ENCODE results near the gene MARCHF3. TPM values are rescaled to one million over a fixed set of nuclear protein-coding genes. Genes with fewer than 3 reads are reported as not detected.
"Not testable (repeated sequence)": the region's sequence is repeated elsewhere in the genome, so short reads cannot be mapped to it uniquely, and the experiment has no call there.

Gene MARCHF3
- total RNA-seq, 2 experiments from 2014 or later = 2.0 to 2.4 TPM

DNA sequence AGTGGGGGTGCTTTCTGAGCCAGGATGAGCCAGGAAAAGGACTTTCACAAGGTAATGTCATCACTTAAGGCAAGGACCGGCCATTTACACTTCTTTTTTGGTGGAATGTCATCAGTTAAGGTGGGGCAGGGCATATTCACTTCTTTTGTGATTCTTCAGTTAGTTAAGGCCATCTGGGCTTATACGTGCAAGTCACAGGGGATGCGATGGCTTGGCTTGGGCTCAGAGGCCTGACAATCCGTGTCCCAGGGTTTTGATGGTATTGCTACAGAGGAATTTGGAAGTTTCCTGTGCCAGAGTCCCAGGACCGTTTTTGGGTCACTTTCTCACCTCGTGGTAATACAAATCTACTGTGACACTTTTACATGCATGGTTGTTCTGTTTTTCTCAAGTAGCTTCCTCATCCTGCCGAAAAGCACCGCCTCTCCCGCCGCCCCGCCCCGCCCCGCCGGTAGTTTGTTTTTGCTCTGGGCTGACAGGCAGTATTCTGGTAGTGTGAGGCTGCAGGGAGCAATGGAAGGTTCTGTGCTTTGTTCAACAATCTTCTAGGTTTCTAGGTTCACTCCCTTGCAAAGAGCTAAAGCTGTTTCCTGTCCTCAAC, 184.8 kb downstream of the MARCHF3 start:
- H3K27me3 Mint-ChIP-seq (ENCODE audit: low read depth) = not testable (repeated sequence)
- ATAC-seq = peak; percentile 95

DNA sequence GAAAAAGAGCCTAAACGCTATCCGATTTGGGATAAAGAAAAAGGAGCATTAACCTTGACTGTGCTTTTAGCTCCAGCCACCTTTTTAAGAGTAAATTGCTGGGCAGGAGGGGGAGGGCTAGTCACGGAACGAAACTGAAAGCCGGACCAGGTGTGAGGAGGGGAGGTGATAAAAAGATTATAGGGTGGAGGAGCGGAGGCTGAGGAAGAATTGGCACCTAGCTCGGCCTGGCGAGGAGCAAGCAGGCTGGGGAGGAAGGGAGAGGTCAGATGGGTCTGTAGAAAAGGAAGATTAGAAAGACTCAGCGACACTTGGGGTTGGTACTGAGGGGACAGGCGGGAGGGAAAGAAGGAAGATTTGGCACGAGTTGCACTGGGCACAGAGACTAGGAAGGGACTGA, 187.0 kb downstream of the MARCHF3 start:
- H3K9me3 Mint-ChIP-seq (ENCODE audit: insufficient read depth); H3K27me3 Mint-ChIP-seq (ENCODE audit: low read depth); H3K4me3 Mint-ChIP-seq; CTCF ChIA-PET; DNase-seq; POLR2A ChIA-PET; ATAC-seq: not testable (repeated sequence)
- peaks cover 33% of the 10 kb centered on the region for H3K4me1 Mint-ChIP-seq (ENCODE audit: low read depth)
- H3K36me3 Mint-ChIP-seq (ENCODE audit: low read depth) = peaks cover 24% of the 10 kb centered on the region
- peak overlapping the region; percentile 28 for H3K27ac Mint-ChIP-seq

More for the DNA sequence above, 184.8 kb downstream of the MARCHF3 start:
- CTCF ChIA-PET; H3K9me3 Mint-ChIP-seq (ENCODE audit: insufficient read depth); H3K4me3 Mint-ChIP-seq: not testable (repeated sequence)
- DNase-seq = peak; percentile 43
- Mint-ChIP-seq H3K4me1 (ENCODE audit: low read depth) (peaks cover 37% of the 10 kb centered on the region), H3K27ac (peak overlapping the region; percentile 76), H3K36me3 (ENCODE audit: low read depth) (peaks cover 18% of the 10 kb centered on the region)
- POLR2A ChIA-PET = interaction anchor here (0.8 kb wide), 1 partner anchor 8 kb away, joined by 4 read pairs; no protein-coding TSS in a partner anchor

DNA sequence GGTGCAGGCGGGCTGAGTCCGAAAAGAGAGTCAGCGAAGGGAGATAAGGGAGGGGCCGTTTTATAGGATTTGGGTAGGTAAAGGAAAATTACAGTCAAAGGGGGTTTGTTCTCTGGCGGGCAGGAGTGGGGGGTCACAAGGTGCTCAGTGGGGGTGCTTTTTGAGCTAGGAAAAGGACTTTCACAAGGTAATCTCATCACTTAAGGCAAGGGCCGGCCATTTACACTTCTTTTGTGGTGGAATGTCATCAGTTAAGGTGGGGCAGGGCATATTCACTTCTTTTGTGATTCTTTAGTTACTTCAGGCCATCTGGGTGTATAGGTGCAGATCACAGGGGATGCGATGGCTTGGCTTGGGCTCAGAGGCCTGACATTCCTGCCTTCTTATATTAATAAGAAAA, 191.0 kb downstream of the MARCHF3 start:
- H3K9me3 Mint-ChIP-seq (ENCODE audit: insufficient read depth); POLR2A ChIA-PET; H3K4me3 Mint-ChIP-seq; DNase-seq; ATAC-seq; CTCF ChIA-PET; H3K27me3 Mint-ChIP-seq (ENCODE audit: low read depth); H3K4me1 Mint-ChIP-seq (ENCODE audit: low read depth): not testable (repeated sequence)
- H3K36me3 Mint-ChIP-seq (ENCODE audit: low read depth) = peaks cover 54% of the 10 kb centered on the region
- peak overlapping the region; percentile 30 for H3K27ac Mint-ChIP-seq

DNA sequence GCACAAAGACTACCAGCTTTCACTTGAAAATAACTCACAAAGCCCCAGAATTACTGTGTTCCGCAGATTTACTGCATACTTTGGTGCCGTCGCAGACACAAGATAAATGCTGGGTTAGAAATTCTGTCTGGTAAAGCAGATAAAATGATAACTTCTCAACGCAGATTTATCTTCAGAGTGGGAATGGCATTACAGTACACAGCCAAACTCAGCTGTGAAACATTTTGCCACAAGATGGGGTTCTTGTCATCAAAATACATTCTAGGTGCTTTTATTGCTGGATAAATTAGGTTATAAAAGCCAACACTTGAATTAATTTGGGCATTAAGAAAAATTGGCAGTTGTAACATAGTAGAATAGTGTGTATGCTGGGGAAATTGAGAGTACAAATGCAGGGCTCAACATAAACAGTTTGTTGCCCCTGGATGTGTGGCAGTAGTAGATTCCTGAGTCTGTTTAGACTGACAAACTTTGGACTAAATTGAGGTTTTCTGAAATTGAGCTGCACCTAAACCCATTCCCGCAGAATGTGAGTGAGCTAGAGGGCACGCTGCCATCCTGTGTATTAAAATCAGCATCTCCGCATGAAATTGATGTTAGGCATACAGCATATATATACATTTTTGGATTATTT, 192.3 kb downstream of the MARCHF3 start:
- peak overlapping the region; percentile 47 for H3K27ac Mint-ChIP-seq
- no peak for DNase-seq
- CTCF ChIA-PET = interaction anchor here (0.7 to 1.9 kb wide), 9 partner anchors 11 to 475 kb away, joined by 3 to 7 read pairs (median 4); no protein-coding TSS in a partner anchor
- no peak overlapping the region for H3K4me3 Mint-ChIP-seq
- ATAC-seq = no peak
- POLR2A ChIA-PET = interaction anchor here (0.9 to 2.1 kb wide), 2 partner anchors 15 to 60 kb away, joined by 3 to 8 read pairs; no protein-coding TSS in a partner anchor
- no peaks in the 10 kb centered on the region for H3K4me1 Mint-ChIP-seq (ENCODE audit: low read depth)
- H3K9me3 Mint-ChIP-seq (ENCODE audit: insufficient read depth) = no peaks in the 10 kb centered on the region
- peaks cover 66% of the 10 kb centered on the region for H3K36me3 Mint-ChIP-seq (ENCODE audit: low read depth)
- no peaks in the 10 kb centered on the region for H3K27me3 Mint-ChIP-seq (ENCODE audit: low read depth)

DNA sequence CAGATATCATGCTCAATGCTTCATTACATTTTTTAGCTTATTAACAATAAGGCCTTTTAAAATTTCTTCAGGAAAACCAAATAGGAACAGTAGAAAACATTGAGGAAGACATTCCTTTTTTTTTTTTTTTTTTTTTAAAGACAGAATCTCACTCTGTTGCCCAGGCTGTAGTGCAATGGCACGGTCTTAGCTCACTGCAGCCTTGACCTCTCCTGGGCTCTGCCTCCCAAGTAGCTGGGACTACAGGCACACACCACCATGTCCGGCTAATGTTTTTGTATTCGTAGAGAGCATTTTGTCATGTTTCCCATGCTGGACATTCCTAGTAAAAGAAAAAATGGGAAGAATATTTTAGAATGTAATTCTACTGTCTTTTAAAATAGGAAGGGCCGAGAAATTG, 193.1 kb downstream of the MARCHF3 start:
- Mint-ChIP-seq H3K9me3 (ENCODE audit: insufficient read depth) (no peaks in the 10 kb centered on the region), H3K4me3 (no peak overlapping the region), H3K27me3 (ENCODE audit: low read depth) (no peaks in the 10 kb centered on the region), H3K4me1 (ENCODE audit: low read depth) (no peaks in the 10 kb centered on the region), H3K36me3 (ENCODE audit: low read depth) (peaks cover 72% of the 10 kb centered on the region), H3K27ac (no peak overlapping the region)
- ChIA-PET CTCF (interaction anchor here (0.7 to 1.9 kb wide), 9 partner anchors 11 to 475 kb away, joined by 3 to 7 read pairs (median 4); no protein-coding TSS in a partner anchor), POLR2A (interaction anchor here (0.9 to 2.1 kb wide), 2 partner anchors 16 to 59 kb away, joined by 3 to 8 read pairs; no protein-coding TSS in a partner anchor)
- ATAC-seq (no peak), DNase-seq (no peak)

DNA sequence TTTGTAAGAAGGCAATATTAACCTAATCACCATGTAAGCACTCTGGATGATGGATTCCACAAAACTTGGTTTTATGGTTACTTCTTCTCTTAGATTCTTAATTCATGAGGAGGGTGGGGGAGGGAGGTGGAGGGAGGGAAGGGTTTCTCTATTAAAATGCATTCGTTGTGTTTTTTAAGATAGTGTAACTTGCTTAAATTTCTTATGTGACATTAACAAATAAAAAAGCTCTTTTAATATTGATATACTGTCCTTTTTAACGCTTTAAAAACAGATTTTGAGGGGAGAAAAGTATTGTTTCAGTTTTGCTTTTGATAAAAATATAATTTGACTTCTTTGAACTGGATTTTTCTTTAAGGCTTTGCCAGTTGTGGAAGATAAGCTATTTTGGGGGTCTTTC, 193.6 kb downstream of the MARCHF3 start:
- no peak for ATAC-seq

DNA sequence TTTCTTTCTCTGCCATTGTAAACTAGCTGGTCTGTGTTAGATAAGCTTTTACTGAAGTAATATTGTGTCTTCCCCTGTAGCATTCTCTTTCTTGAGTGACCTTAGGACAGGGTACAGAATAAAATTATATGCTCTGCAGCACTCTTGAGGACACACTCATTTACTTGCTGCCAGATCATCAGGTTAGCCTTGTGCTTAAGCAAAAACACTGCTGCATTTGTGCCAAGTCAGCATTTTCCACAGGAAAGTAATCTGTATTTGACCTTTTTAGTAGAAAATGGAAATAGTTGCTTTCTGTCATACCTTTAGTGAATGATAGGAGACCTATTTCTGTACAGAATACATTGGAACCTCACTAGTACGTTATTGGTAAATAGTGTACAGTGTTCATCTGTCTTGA, 199.2 kb downstream of the MARCHF3 start:
- ChIA-PET CTCF (interaction anchor here (0.8 to 1.4 kb wide), 3 partner anchors 10 to 50 kb away, joined by 3 read pairs; no protein-coding TSS in a partner anchor), POLR2A (interaction anchor here (1.0 to 1.3 kb wide), 2 partner anchors 22 to 54 kb away, joined by 3 to 4 read pairs; partner anchors contain the start of gene LMNB1)
- no peak for ATAC-seq
- Mint-ChIP-seq H3K4me3 (no peak overlapping the region), H3K36me3 (ENCODE audit: low read depth) (peaks cover 81% of the 10 kb centered on the region), H3K27ac (no peak overlapping the region), H3K27me3 (ENCODE audit: low read depth) (no peaks in the 10 kb centered on the region), H3K9me3 (ENCODE audit: insufficient read depth) (no peaks in the 10 kb centered on the region), H3K4me1 (ENCODE audit: low read depth) (no peaks in the 10 kb centered on the region)
- no peak for DNase-seq

More for the DNA sequence above, 193.6 kb downstream of the MARCHF3 start:
- Mint-ChIP-seq H3K4me3 (no peak overlapping the region), H3K36me3 (ENCODE audit: low read depth) (peaks cover 70% of the 10 kb centered on the region), H3K4me1 (ENCODE audit: low read depth) (no peaks in the 10 kb centered on the region), H3K9me3 (ENCODE audit: insufficient read depth) (no peaks in the 10 kb centered on the region), H3K27ac (no peak overlapping the region), H3K27me3 (ENCODE audit: low read depth) (no peaks in the 10 kb centered on the region)
- no peak for DNase-seq
- ChIA-PET POLR2A (no interaction called here), CTCF (interaction anchor here (1.9 kb wide), 1 partner anchor 10 kb away, joined by 7 read pairs; no protein-coding TSS in a partner anchor)

DNA sequence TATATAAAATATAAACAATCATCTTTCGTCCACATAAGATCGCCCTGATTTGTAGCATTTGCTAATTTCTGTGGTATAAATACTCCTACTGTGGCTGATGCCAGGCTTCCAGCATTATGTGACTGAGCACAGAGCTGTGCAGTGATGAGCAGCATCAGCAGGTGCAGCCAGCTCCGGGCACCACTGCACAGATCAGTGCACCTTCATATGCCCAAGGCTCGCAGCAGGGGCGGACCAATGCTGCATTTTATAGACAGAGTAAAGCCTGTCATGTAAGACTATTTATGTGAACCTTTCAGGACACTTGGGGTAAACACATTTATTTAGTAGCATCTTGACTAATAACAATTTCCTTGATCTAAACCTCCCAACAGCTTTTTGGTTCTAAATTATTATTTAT, 200.3 kb downstream of the MARCHF3 start:
- ChIA-PET POLR2A (no interaction called here), CTCF (interaction anchor here (0.9 to 1.4 kb wide), 3 partner anchors 21 to 205 kb away, joined by 3 read pairs; no protein-coding TSS in a partner anchor)
- Mint-ChIP-seq H3K27ac (no peak overlapping the region), H3K9me3 (ENCODE audit: insufficient read depth) (no peaks in the 10 kb centered on the region), H3K27me3 (ENCODE audit: low read depth) (no peaks in the 10 kb centered on the region), H3K4me1 (ENCODE audit: low read depth) (no peaks in the 10 kb centered on the region), H3K36me3 (ENCODE audit: low read depth) (peaks cover 81% of the 10 kb centered on the region), H3K4me3 (no peak overlapping the region)
- ATAC-seq = no peak
- DNase-seq = no peak

DNA sequence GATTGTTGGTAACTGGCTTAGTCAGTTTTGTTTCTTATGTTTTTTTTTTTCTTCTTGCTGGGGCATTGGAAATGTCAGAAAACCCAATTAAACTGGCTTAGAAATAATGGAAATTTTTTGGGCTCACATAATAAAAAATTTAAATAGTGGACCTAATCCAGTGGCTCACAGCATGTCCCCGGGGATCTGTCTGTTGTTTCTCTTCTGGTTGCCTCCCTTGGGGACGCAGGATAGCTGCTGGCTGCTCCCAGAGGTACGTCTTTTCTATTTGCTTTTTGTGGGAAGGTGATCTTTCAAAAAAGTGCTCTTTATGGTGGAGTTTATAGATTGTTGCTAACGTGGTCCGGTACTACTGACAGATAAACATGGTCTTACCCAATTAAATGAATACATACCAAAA, 201.3 kb downstream of the MARCHF3 start:
- no peak for DNase-seq
- CTCF ChIA-PET = interaction anchor here (1.3 kb wide), 1 partner anchor 206 kb away, joined by 3 read pairs; no protein-coding TSS in a partner anchor
- POLR2A ChIA-PET = no interaction called here
- peak overlapping the region; percentile 7 for H3K27ac Mint-ChIP-seq
- no peak for ATAC-seq
- no peak overlapping the region for H3K4me3 Mint-ChIP-seq
- H3K4me1 Mint-ChIP-seq (ENCODE audit: low read depth) = no peaks in the 10 kb centered on the region
- H3K27me3 Mint-ChIP-seq (ENCODE audit: low read depth) = no peaks in the 10 kb centered on the region
- H3K36me3 Mint-ChIP-seq (ENCODE audit: low read depth) = peaks cover 80% of the 10 kb centered on the region
- no peaks in the 10 kb centered on the region for H3K9me3 Mint-ChIP-seq (ENCODE audit: insufficient read depth)

DNA sequence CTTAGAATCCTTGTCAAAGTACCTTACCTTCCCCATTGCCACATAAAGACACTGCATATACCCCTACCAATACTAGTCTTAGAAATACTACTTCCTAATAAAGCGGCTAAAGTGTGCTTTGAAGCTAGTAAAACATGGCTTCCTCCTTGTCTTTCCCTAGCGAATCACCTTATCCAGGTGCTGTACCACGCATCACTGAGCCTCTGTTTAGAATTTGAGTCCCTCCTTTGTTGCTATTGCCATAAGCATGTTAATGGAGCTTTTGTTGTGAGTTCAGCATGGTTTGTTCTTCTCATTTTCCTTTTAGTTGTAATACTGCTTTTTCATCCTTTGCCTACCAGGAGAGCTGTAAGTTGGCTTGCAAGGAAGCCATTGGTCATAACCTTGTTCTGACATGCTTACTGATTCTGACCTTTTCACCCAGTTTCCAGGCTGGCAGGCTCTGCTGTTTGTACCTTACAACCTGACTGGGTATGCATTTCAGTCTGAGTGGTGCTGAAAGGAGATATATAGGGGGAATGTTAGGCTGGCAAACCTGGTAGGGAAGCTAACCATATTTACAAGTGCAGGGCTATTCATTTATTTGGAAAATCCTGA, 203.6 kb downstream of the MARCHF3 start:
- no peak for DNase-seq
- ChIA-PET CTCF (interaction anchor here (1.2 to 1.6 kb wide), 5 partner anchors 11 to 226 kb away, joined by 3 to 7 read pairs (median 5); partner anchors contain the start of gene PHAX), POLR2A (interaction anchor here (0.8 to 1.1 kb wide), 3 partner anchors 8 to 27 kb away, joined by 3 read pairs; no protein-coding TSS in a partner anchor)
- Mint-ChIP-seq H3K36me3 (ENCODE audit: low read depth) (peaks cover 80% of the 10 kb centered on the region), H3K4me3 (no peak overlapping the region), H3K4me1 (ENCODE audit: low read depth) (no peaks in the 10 kb centered on the region), H3K9me3 (ENCODE audit: insufficient read depth) (no peaks in the 10 kb centered on the region), H3K27me3 (ENCODE audit: low read depth) (no peaks in the 10 kb centered on the region), H3K27ac (no peak overlapping the region)
- ATAC-seq = no peak

DNA sequence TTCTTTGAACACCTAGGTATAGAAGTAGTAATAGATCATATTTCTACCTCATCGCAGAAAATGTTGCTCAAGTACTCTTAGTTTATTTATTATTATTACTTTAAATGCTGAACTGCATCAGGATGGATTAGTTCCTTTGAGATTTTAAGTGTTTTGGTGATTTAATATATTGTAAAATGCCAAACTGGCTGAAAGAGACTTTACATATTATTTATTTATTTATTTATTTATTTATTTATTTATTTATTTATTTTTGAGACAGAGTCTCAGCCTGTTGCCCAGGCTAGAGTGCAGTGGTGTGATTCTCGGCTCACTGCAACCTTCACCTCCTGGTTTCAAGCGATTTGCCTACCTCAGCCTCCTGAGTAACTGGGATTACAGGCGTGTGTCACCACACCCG, 211.1 kb downstream of the MARCHF3 start:
- H3K27me3 Mint-ChIP-seq (ENCODE audit: low read depth) = no peaks in the 10 kb centered on the region

More for the DNA sequence above, 211.1 kb downstream of the MARCHF3 start:
- no peak for ATAC-seq
- Mint-ChIP-seq H3K9me3 (ENCODE audit: insufficient read depth) (no peaks in the 10 kb centered on the region), H3K4me1 (ENCODE audit: low read depth) (peaks cover 9% of the 10 kb centered on the region), H3K36me3 (ENCODE audit: low read depth) (peaks cover 67% of the 10 kb centered on the region), H3K4me3 (no peak overlapping the region), H3K27ac (no peak overlapping the region)
- ChIA-PET POLR2A (no interaction called here), CTCF (no interaction called here)
- no peak for DNase-seq

Data from activated CD8-positive, alpha-beta T cell treated with anti-CD3 and anti-CD28 coated beads, Interleukin-2, amount 10 ng/mL, durations not matched to agents 7 days and 5 days (primary cell).